GM12874 (cell line): ENCODE results near the gene ARF1.

ENCODE experiments used
- CTCF ChIP-seq: IDR thresholded peaks from 2 replicates; pipeline ENCODE4 v1.5.1; 2011; ENCODE audit warnings: low read depth, mild to moderate bottlenecking, control low read depth, low read length, moderate library complexity; ENCODE audit not compliant: insufficient read depth

Gene ARF1

GRCh38 chr1:228147151-228147693 lies 64.7 kb downstream of the ARF1 start:
- TF ChIP-seq CTCF, result no peak

DNA sequence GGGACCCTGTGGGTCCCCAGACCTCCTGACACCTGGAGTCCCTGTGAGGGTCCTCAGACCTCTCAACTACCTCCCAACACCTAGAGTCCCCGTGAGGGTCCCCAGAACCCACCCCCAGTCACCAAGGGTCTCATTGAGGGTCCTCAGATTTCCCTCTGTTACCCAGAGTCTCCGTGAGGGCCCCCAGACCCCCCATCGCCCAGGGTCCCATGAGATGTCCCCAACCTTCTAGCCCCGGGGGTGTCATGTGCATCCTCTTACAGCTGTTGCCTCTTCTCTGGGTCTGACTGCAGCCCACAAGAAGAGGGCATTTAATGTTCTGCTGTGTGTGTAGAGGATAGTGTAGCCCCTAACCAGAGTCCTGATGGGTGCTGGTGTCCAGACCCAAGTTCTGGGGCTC lies 65.3 kb downstream of the ARF1 start:
- TF ChIP-seq CTCF, result no peak

- no peak for TF ChIP-seq CTCF
These were observed 65.8 kb downstream of the ARF1 start for GRCh38 chr1:228148196-228148861.
